Keratinocyte (primary cell): ENCODE measurements around the gene FOXP3. TPM values are rescaled to one million over a fixed set of nuclear protein-coding genes. Genes with fewer than 3 reads are reported as not detected.

ENCODE experiments used
- DNase-seq: peaks from one replicate; pipeline ENCODE4 v3.0.0-alpha.2; 2011; ENCODE audit warnings: low read depth, missing footprints, low spot score
- FAIRE-seq: peaks from 2 replicates; lab custom pipeline; 2011; peaks lifted over from hg19 to GRCh38; lab: Jason Lieb, UNC
- H2AFZ ChIP-seq: 2 replicates; pipeline ENCODE4 v1.6.0; 2012; ENCODE audit warnings: low read length, control low read depth, inconsistent platforms; ENCODE audit not compliant: control insufficient read depth
- H3K27ac ChIP-seq: 2 replicates; pipeline ENCODE4 v1.5.1; 2011; ENCODE audit warnings: low read length; ENCODE audit not compliant: control insufficient read depth, insufficient read depth
- H3K27me3 ChIP-seq: 3 replicates; pipeline ENCODE4 v1.6.0; 2011; ENCODE audit warnings: low read length; ENCODE audit not compliant: control insufficient read depth, insufficient read depth; ENCODE audit errors: extremely low read depth
- H3K36me3 ChIP-seq, 2 experiments: 2 replicates in 1 of 2; 3 replicates in 1 of 2; pipeline ENCODE4 v1.5.1; 2011; ENCODE audit warnings: low read length in 2 of 2, mild to moderate bottlenecking in 1 of 2; ENCODE audit not compliant: control insufficient read depth in 2 of 2, insufficient read depth in 2 of 2; ENCODE audit errors: extremely low read depth in 1 of 2
- H3K4me1 ChIP-seq: 3 replicates; pipeline ENCODE4 v1.5.1; 2011; ENCODE audit warnings: low read length; ENCODE audit not compliant: control insufficient read depth, insufficient read depth; ENCODE audit errors: extremely low read depth
- H3K4me2 ChIP-seq: 3 replicates; pipeline ENCODE4 v1.6.0; 2011; ENCODE audit warnings: low read depth, low read length; ENCODE audit not compliant: control insufficient read depth, insufficient read depth; ENCODE audit errors: extremely low read depth
- H3K4me3 ChIP-seq, 3 experiments: fragments of 200-600 bp in 1 of 3; sonication (generic) in 1 of 3; 2 replicates in 2 of 3; 3 replicates in 1 of 3; pipeline ENCODE4 v1.5.1; 2011 to 2016; ENCODE audit warnings: low read length in 3 of 3, mild to moderate bottlenecking in 3 of 3, control low read depth in 2 of 3, inconsistent platforms in 1 of 3, low read depth in 1 of 3, mixed read lengths in 1 of 3, mixed run types in 1 of 3, moderate library complexity in 1 of 3; ENCODE audit not compliant: control insufficient read depth in 2 of 3, insufficient read depth in 2 of 3; ENCODE audit errors: extremely low read depth in 1 of 3
- H3K79me2 ChIP-seq: 2 replicates; pipeline ENCODE4 v1.6.0; 2012; ENCODE audit warnings: low read length; ENCODE audit not compliant: control insufficient read depth, insufficient read depth
- H3K9ac ChIP-seq: 3 replicates; pipeline ENCODE4 v1.6.0; 2011; ENCODE audit warnings: low read length; ENCODE audit not compliant: control insufficient read depth, insufficient read depth; ENCODE audit errors: extremely low read depth
- H3K9me1 ChIP-seq: 3 replicates; pipeline ENCODE4 v1.6.0; 2011; ENCODE audit warnings: low read length; ENCODE audit not compliant: control insufficient read depth, insufficient read depth; ENCODE audit errors: extremely low read depth
- H3K9me3 ChIP-seq: 2 replicates; pipeline ENCODE4 v1.5.1; 2012; ENCODE audit warnings: low read depth, low read length; ENCODE audit not compliant: control insufficient read depth
- H4K20me1 ChIP-seq: 3 replicates; pipeline ENCODE4 v1.6.0; 2011; ENCODE audit warnings: low read length; ENCODE audit not compliant: control insufficient read depth, insufficient read depth; ENCODE audit errors: extremely low read depth
- CTCF ChIP-seq, 3 experiments: IDR thresholded peaks in 1 of 3; conservative IDR thresholded peaks in 1 of 3; optimal IDR thresholded peaks in 1 of 3; 2 replicates in 2 of 3; 3 replicates in 1 of 3; pipeline versions ENCODE3 to v1.5.1; 2011; ENCODE audit warnings: low read length in 3 of 3, mild to moderate bottlenecking in 3 of 3, moderate library complexity in 2 of 3, control low read depth in 1 of 3, inconsistent platforms in 1 of 3; ENCODE audit not compliant: insufficient read depth in 2 of 3; ENCODE audit errors: extremely low read depth in 1 of 3
- EZH2 ChIP-seq: IDR thresholded peaks from one replicate; pipeline ENCODE4 v1.6.1; 2012; ENCODE audit warnings: inconsistent platforms, mild to moderate bottlenecking, low read length, moderate library complexity
- dilution Hi-C: fragments of 300-500 bp; cut with MboI; formaldehyde crosslinking; loops from one replicate; pipeline ENCODE4 v1.7.0; 2020; ENCODE audit warnings: low sequenced_read_pairs; ENCODE audit not compliant: extremely low pct_ligation_motif_present
- polyA minus RNA-seq, 3 experiments: library from RNA; depleted of rRNA, polyadenylated mRNA; stranded (reverse); fragments of >200 nt; gene quantifications; 1 replicate in 1 of 3; 2 replicates in 1 of 3; 3 replicates in 1 of 3; pipeline ENCODE4 v1.2.3, GENCODE V29; 2011
- polyA plus RNA-seq, 5 experiments: library from polyadenylated mRNA; depleted of rRNA in 3 of 5; stranded (reverse) in 3 of 5; stranded (forward) in 1 of 5; unstranded in 1 of 5; fragments of >200 nt; gene quantifications; 1 replicate in 1 of 5; 2 replicates in 3 of 5; 3 replicates in 1 of 5; pipeline versions ENCODE4 v1.2.1 to v1.2.3, GENCODE V29; 2011 to 2012; ENCODE audit warnings: missing spikeins in 2 of 5, low read depth in 1 of 5, low replicate concordance in 1 of 5

Gene FOXP3
- 0.05 to 0.12 TPM (median 0.06 TPM) in 3 replicates for polyA plus RNA-seq
- polyA plus RNA-seq (2011; ENCODE audit: low read depth): not detected
- polyA plus RNA-seq (2011; cell fraction: cytosol; rRNA removed): 0.02 and 0.09 TPM in 2 replicates
- 0.15 and 0.31 TPM in 2 replicates for polyA plus RNA-seq (2011; cell fraction: nucleus; rRNA removed)
- 0.18 and 0.31 TPM in 2 replicates for polyA plus RNA-seq (2012; ENCODE audit: low replicate concordance)
- 0.10 to 0.46 TPM in 2 of 3 replicates, not detected in the other for polyA minus RNA-seq
- polyA minus RNA-seq (2011; cell fraction: cytosol; rRNA and poly(A)+ RNA removed): not detected
- polyA minus RNA-seq (2011; cell fraction: nucleus; rRNA and poly(A)+ RNA removed): 0.21 TPM in 1 of 2 replicates, not detected in the other

DNA sequence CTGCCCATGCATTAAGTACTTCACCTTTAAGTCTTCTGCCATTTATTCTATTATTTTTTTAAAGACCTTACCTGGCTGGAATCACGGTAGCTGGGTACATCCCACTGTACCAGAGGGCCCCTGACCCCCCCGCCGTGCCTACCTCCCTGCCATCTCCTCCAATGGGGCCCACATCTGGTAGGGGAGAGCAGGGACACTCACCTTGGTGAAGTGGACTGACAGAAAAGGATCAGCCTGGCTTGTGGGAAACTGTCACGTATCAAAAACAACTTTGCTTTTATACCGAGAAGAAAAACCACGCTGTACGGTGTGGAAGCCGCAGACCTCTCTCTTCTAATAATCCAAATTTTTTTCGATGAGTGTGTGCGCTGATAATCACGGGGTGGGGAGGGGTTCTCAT is at the start of gene FOXP3:
Gene FOXP3, minus strand, starts transcription at position 251 of the 400 bp plus-strand sequence. CDS start 6,205 bp downstream, outside the sequence.
- DNase-seq (no peak), FAIRE-seq (no peak)
- Histone ChIP-seq H3K27me3 (no peaks in the 10 kb centered on the region), H3K4me3 (no peak within 1 kb of the TSS), H3K4me2 (no peak within 1 kb of the TSS), H3K36me3 (no peaks in the 10 kb centered on the region), H3K4me1 (no peaks in the 10 kb centered on the region), H3K9me3 (no peaks in the 10 kb centered on the region), H2AFZ (no peak within 1 kb of the TSS), H3K9ac (no peak within 1 kb of the TSS), H4K20me1 (no peaks in the 10 kb centered on the region), H3K27ac (no peak within 1 kb of the TSS), H3K9me1 (no peaks in the 10 kb centered on the region), H3K79me2 (no peaks in the 10 kb centered on the region)
- TF ChIP-seq CTCF (optimal IDR thresholded peaks at IDR 0.05 in 1 of 3, IDR thresholded peaks at IDR 0.05 in 1 of 3, conservative IDR thresholded peaks at IDR 0.05 in 1 of 3; ENCODE audit: extremely low read depth in 1 of 3, insufficient read depth in 2 of 3, low read length in 3 of 3): no peak
- no peak for TF ChIP-seq EZH2
- dilution Hi-C loops: no loop called here

- DNase-seq (no peak), FAIRE-seq (no peak)
- no peaks in the 10 kb centered on the region for H3K27me3 ChIP-seq
- H3K4me3 ChIP-seq: no peak overlapping the region
- H3K9me3 ChIP-seq: no peaks in the 10 kb centered on the region
- H3K9ac ChIP-seq: no peak overlapping the region
- no peak overlapping the region for H3K27ac ChIP-seq
- TF ChIP-seq CTCF (optimal IDR thresholded peaks at IDR 0.05 in 1 of 3, IDR thresholded peaks at IDR 0.05 in 1 of 3, conservative IDR thresholded peaks at IDR 0.05 in 1 of 3; ENCODE audit: extremely low read depth in 1 of 3, insufficient read depth in 2 of 3, low read length in 3 of 3) (no peak), EZH2 (no peak)
- no peaks in the 10 kb centered on the region for H3K79me2 ChIP-seq
- H4K20me1 ChIP-seq: no peaks in the 10 kb centered on the region
- H3K4me2 ChIP-seq: no peak overlapping the region
- peaks cover 11% of the 10 kb centered on the region for H3K4me1 ChIP-seq
- H3K36me3 ChIP-seq: no peaks in the 10 kb centered on the region
- H3K9me1 ChIP-seq: no peaks in the 10 kb centered on the region
- dilution Hi-C loops: no loop called here
- no peak overlapping the region for H2AFZ ChIP-seq
Observed at GRCh38 chrX:49312176-49312575, 47.7 kb upstream of the FOXP3 start.
